ENCODE results near the gene TAF11L11.
"Not testable (repeated sequence)": the region's sequence is repeated elsewhere in the genome, so short reads cannot be mapped to it uniquely, and the experiment has no call there.

TAF11L11 gene

DNA sequence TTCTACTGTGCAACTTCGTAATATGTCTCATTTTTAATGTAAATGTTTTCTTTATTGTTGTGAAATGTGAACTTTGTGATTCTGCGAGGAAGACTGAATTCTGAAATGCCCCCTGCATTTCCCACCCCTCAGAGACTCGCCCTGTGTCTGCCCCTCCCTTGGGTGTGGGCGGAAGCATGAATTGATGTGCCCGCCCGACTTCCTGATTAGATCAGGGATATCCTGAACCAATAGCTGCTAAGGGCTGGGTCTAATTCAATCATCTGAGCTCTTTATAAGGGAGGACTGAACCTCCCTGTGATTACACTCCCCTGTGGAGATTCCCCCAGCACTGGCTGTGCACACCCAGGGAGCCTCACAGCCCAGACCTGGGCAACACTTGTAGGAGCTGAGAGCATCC lies at the start of gene TAF11L11:
TSS of gene TAF11L11 (plus strand) at position 304 of the 400 bp plus-strand sequence.
- DNase-seq: not testable (repeated sequence)

DNA sequence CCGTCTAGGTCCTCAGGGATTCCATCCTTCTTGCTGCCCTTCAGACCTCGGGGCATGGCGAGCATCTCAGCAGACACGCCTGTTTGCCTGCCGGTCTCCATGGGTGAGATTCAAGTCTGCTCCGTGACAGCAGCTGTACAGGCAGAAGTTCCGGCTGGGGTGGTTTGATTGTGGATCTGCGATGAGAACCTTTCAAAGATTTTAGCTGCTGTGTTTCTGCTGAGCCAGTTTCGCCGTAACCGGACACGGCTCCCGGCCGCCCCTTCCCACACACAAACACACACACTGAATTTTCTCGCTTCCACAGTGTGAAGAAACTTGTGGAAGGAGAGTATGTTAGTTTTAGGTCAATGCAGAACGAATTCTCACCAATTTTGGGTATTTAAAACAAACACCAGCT lies 18.3 kb upstream of the TAF11L11 start, which contains the start of gene TAF11L7:
TSS of gene TAF11L7 (minus strand) at position 101 of the 400 bp plus-strand sequence.
- DNase-seq: not testable (repeated sequence)

DNA sequence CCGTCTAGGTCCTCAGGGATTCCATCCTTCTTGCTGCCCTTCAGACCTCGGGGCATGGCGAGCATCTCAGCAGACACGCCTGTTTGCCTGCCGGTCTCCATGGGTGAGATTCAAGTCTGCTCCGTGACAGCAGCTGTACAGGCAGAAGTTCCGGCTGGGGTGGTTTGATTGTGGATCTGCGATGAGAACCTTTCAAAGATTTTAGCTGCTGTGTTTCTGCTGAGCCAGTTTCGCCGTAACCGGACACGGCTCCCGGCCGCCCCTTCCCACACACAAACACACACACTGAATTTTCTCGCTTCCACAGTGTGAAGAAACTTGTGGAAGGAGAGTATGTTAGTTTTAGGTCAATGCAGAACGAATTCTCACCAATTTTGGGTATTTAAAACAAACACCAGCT lies 13.1 kb upstream of the TAF11L11 start, which contains the start of gene TAF11L8:
TSS of gene TAF11L8 (minus strand) at position 101 of the 400 bp plus-strand sequence.
- not testable (repeated sequence) for DNase-seq

DNA sequence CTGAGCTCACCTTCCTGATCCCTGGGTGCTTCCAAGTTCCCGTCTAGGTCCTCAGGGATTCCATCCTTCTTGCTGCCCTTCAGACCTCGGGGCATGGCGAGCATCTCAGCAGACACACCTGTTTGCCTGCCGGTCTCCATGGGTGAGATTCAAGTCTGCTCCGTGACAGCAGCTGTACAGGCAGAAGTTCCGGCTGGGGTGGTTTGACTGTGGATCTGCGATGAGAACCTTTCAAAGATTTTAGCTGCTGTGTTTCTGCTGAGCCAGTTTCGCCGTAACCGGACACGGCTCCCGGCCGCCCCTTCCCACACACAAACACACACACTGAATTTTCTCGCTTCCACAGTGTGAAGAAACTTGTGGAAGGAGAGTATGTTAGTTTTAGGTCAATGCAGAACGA lies 9.7 kb upstream of the TAF11L11 start, which contains the start of gene TAF11L9:
TSS of gene TAF11L9 (minus strand) at position 140 of the 400 bp plus-strand sequence.
- not testable (repeated sequence) for DNase-seq

DNA sequence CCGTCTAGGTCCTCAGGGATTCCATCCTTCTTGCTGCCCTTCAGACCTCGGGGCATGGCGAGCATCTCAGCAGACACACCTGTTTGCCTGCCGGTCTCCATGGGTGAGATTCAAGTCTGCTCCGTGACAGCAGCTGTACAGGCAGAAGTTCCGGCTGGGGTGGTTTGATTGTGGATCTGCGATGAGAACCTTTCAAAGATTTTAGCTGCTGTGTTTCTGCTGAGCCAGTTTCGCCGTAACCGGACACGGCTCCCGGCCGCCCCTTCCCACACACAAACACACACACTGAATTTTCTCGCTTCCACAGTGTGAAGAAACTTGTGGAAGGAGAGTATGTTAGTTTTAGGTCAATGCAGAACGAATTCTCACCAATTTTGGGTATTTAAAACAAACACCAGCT lies 6.3 kb upstream of the TAF11L11 start, which contains the start of gene TAF11L10:
TSS of gene TAF11L10 (minus strand) at position 101 of the 400 bp plus-strand sequence.
- not testable (repeated sequence) for DNase-seq

DNA sequence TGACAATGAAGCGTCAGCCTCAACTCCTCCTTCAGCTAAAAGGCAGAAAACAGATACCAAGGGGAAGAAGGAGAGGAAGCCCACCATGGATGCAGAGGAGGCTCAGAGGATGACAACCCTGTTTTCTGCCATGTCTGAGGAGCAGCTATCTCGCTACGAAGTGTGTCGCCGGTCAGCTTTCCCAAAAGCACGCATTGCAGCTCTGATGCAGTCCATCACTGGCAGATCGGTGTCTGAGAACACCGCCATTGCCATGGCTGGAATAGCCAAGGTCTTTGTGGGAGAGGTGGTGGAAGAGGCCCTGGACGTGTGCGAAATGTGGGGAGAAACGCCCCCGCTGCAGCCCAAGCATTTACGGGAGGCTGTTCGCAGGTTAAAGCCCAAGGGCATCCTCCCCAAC lies 968 bp downstream of the TAF11L11 start:
- no peak for DNase-seq

GRCh38 chr5:17607461-17607860 lies 3.5 kb downstream of the TAF11L11 start:
- not testable (repeated sequence) for DNase-seq

- not testable (repeated sequence) for DNase-seq
Measured at GRCh38 chr5:17610092-17610491, 6.1 kb downstream of the TAF11L11 start, which contains the start of gene TAF11L12. Gene TAF11L12, plus strand, starts transcription at chr5:17610392.

DNA sequence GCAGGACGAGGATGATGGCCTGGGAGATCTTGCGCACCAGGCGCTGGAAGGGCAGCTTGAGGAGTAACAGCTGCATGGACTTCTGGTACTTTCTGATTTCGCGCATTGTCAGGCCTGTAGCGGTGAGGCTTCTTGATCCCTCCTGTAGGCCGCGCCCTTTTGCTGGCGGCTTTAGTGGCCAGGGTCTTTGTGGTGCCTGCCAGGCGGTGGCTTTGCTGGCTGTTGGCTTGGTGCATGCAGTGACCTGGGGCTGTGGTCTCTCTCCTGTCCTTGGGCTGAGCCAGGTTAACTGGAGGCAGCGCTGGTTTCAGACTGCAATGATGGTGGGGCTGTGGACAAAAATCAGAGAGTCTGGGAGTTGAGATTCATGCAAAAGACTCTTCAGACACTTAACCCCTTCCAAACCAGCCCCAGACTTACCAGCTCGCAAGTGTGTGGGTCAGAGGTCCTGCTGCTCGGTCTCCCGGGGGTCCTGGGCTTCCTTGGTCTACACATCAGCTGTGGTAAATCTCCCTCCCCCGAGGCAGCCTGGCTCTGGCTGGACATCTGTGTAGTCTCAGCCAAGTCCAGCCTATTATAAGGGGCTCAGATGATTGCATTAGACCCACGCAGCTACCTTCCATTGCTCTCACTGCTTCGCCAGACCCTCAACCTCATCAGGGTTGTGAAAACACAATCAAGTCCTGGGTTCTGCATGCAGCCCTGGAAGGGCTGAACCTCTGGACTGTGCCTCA lies 11.1 kb downstream of the TAF11L11 start:
- DNase-seq: no peak

GRCh38 chr5:17619354-17619753 lies 15.4 kb downstream of the TAF11L11 start:
- no peak for DNase-seq

DNA sequence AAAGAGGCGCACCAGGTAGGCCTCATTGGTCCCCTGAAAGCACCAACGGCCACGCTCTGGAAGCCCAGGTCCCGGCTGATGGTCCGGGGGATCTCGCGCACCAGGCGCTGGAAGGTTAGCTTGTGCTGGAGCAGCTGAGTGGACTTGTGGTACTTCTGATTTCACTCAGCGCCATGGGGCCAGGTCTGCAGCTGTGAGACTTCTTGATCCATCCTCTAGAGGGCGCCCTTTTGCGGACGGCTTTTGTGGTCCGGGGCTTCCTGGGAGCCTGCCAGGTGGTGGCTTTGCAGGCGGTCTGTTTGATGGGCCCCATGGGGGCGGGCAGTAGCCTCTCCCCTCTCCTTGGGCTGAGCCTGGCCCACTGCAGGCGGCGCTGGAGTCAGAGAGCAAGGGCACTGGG lies 16.6 kb downstream of the TAF11L11 start:
- DNase-seq: no peak

- no peak for DNase-seq
Measured at GRCh38 chr5:17625686-17626085, 21.7 kb downstream of the TAF11L11 start.

DNA sequence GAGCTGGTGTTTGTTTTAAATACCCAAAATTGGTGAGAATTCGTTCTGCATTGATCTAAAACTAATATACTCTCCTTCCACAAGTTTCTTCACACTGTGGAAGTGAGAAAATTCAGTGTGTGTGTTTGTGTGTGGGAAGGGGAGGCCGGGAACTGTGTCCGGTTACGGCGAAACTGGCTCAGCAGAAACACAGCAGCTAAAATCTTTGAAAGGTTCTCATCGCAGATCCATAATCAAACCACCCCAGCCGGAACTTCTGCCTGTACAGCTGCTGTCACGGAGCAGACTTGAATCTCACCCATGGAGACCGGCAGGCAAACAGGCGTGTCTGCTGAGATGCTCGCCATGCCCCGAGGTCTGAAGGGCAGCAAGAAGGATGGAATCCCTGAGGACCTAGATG lies 27.8 kb downstream of the TAF11L11 start, which contains the start of gene TAF11L13:
TSS of gene TAF11L13 (plus strand) at position 301 of the 400 bp plus-strand sequence.
- not testable (repeated sequence) for DNase-seq

DNA sequence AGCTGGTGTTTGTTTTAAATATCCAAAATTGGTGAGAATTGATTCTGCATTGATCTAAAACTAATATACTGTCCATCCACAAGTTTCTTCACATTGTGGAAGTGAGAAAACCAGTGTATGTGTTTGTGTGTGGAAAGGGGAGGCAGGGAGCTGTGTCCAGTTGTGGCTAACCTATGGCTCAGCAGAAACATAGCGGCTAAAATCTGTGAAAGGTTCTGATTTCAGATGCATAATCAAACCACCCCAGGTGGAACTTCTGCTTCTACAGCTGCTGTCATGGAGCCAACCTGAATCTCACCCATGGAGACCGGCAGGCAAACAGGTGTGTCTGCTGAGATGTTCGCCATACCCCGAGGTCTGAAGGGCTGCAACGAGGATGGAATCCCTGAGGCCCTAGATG lies 30.2 kb downstream of the TAF11L11 start, which contains the start of gene TAF11L14:
TSS of gene TAF11L14 (plus strand) at position 301 of the 400 bp plus-strand sequence.
- no peak for DNase-seq

DNA sequence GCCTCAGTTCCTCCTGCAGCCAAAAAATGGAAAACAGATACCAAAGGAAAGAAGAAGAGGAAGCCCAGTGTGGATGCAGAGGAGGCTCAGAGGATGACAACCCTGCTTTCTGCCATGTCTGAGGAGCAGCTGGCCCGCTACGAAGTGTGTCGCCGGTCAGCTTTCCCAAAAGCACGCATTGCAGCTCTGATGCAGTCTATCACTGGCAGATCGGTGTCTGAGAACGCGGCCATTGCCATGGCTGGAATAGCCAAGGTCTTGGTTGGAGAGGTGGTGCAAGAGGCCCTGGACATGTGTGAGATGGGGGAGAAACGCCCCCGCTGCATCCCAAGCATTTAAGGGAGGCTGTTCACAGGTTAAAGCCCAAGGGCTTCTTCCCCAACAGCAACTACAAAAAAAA lies 45.2 kb downstream of the TAF11L11 start:
- DNase-seq: not testable (repeated sequence)

GRCh38 chr5:17655201-17655759 lies 51.3 kb downstream of the TAF11L11 start:
- DNase-seq: not testable (repeated sequence)

Measured in CD4-positive, alpha-beta T cell treated with Interferon alpha-2 for 1 hour (primary cell).